Left hindlimb (tissue), 1 donor: ENCODE results near the gene RAP1GAP2.

Experiments
- DNase-seq: peaks from one replicate; pipeline ENCODE4 v3.0.0-alpha.2; 2018

The RAP1GAP2 gene

DNA sequence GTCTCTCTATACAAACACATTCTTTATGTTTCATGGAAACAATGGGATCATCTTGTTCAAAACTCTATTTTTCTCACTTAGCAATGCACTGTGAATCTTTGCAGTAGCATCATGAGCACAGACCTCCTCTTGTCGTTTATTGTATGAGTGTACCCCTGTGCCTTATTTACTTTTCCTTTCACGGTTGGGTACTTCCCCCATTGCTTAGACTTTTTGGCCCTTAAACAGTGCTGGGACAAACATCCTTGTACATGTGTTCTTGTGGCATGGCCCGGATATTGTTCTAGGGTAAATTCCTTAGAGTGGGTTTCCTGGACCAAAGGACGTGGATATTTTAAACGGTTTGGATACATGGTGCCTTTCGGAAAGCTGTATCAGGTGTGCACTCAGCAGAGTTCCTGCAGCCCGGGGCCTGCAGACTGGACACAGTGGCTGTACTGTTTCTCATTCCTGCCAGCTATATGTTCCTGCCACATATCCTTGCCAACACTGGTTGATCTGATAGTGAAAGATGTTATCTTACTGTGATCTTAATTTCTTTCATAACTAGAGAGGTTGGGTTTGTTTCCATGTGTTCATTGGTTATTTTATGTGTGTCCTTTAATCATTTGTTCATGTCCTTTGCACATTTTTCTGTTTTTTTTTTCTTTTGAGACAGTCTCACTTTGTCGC lies 156.1 kb downstream of the RAP1GAP2 start:
- DNase-seq = no peak

DNA sequence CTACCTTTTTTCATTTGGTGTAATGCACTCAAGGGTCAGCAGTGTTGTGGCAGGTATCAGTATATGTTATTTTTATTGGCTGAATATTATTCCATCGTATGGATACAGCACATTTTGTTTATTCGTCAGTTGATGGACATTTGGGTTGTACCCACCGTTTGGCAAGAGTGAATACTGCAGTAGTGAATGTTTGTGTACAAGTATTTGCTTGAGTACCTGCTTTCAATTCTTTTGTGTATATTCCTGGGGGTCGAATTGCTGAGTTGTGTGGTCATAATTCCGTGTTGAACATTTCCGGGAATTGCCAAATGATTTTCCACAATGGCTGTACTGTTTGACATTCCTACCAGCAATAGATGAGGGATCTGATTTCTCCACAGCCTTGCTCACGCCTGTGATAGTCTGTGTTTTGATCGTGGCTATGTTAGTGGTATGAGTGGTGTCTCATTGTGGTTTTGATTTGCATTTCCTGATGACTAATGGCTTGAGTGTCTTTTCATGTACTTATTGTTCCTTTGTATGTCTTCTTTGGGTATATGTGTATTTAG lies 158.7 kb downstream of the RAP1GAP2 start:
- DNase-seq = no peak

DNA sequence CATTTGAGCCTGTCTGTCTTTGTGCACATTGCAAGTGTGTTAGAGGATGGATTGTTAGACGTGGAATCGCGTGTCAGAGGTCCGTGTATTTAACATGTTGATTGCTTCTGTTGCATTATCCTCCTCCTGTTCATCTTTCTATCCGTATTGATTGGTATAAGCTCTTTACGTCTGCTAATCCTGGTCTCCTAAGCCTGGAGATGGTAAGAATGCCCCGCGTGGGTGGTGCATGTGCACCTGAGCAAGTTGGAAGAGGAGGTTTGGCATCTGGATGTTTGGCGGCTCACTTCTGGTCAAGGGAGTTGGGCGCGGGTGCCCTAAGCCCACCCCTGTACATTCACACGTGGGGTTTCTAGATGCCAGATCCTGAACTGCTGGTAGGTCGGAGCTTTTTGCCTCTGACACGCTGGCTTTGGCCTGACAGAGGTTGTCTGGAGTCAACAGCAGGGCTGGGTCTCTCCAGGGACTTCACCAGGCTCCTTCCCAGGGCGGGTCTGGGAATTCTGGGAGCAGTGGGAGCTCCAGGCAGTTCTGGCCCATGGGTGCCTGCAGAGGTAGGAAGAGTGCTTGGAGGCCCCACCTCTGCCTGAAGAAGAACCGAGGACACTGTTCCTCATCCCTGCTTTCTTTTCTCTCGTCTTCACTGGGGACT lies 159.8 kb downstream of the RAP1GAP2 start:
- DNase-seq = no peak

- DNase-seq = no peak
Observed at GRCh38 chr17:2957631-2958286, 161.5 kb downstream of the RAP1GAP2 start.

DNA sequence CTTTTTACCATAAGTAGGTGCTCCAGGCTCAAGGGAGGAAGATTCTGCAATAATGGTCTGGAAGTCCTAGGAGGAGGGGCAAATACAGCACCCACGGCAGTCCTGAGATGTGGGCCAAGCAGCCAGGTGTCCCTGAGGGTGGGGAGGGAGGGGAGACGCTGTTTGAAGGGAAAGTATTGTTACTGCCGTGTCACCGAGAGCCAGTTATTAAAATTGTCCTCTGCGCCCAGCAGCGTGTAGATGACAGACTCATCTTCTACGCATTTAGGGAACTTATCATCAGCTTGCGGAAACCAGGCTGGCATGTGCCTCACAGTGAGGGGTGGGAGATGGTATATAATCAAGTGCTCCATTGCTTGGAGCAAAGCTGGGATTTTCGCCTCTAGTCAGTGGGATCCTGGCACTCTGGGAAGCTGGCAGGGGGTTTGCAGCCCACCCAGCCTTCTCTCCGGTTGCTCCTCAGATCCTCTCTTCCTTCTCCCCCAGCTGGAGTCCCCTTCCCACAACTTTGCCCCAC lies 162.5 kb downstream of the RAP1GAP2 start:
- DNase-seq = no peak

DNA sequence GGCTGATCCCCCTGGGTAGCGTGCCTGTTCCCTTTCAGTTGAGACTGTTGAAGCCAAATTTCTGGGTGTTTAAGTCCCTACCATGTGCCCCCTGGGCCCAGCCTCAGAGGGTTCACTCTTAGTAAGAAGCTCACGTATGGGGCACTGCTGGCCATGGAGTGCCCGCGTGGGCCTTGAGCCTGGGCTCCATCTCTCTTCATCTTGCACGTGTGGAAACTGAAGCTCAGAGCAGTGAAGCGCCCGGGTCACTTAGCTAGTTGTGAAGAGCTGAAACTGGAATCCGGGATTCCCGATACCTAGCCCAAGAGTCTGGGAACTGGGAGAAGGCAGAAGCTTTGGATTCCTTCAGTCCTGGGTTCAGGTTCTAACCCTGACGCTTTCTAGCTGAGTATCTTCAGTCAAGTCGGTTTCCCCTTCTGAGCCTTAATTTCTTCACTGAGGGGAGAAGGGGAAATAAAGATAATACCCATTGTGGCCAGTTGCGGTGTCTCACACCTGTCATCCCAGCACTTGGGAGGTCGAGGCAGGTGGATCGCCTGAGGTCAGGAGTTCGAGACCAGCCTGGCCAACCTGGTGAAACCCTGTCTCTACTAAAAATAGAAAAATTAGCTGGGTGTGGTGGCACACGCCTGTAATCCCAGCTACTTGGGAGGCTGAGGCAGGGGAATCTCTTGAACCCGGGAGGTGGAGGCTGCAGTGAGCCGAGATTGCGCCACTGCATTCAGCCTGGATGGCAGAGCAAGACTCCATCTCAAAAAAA lies 163.3 kb downstream of the RAP1GAP2 start:
- no peak for DNase-seq

DNA sequence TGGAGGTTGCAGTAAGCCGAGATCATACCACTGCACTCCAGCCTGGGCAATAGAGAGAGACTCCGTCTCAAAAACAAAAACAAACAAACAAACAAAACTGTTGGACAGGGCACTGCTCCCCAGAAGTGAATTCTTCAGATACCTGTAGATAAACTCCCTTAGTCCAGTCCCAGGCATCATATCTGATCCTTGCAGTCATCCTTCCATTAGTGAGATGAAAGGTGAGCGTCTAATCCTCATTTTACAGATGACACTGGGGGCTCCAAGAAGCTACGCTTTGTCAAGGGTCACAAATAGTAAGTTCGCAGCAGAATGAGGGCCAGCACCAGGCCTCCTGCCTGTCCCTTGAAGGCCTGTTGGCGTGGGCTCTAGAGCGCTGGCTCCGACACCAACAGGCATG lies 165.2 kb downstream of the RAP1GAP2 start:
- no peak for DNase-seq

GRCh38 chr17:2962236-2962635 lies 166.0 kb downstream of the RAP1GAP2 start:
- no peak for DNase-seq

- DNase-seq = no peak
Observed at GRCh38 chr17:2962729-2963128, 166.5 kb downstream of the RAP1GAP2 start.

DNA sequence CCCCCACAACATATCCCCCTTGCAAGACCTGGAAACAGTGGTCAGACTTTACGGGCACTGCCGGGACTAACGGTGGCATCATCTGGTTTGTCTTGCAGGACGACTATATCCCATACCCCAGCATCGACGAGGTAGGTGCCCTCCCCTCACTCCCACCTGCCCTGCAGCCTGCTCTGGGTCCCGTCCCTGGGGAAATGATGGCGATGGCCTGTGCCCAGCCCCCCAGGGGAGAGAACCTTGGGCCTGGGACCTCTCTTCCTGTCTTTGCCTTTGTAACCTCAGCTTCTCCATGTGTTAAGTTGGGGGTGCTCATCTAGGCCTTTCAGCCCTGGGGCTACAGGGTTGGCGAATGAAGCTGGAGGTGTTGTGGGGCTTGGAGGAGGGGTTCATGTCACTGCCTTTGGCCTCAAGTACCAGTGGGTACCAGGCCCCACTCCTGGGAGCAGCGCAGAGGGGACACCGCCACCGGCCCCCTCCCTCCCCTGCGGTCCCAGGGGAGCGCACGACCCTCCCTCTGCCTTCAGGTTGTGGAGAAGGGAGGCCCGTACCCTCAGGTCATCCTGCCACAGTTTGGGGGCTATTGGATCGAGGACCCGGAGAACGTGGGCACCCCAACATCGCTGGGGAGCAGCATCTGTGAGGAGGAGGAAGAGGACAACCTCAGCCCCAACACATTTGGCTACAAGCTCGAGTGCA lies 167.2 kb downstream of the RAP1GAP2 start:
- no peak for DNase-seq

DNA sequence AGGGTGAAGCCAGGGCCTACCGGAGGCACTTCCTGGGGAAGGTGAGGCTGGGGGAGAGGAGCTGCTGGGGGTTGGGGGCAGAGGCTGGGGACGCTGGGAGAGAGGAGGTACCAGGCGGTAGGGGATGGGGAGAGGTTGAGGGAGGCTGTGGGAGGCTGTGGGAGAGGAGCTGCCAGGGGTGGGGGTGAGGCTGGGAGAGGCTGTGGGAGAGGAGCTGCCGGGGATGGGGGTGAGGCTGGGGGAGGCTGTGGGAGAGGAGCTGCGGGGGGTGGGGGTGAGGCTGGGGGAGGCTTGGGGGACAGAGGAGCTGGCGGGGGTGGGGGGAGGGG lies 167.8 kb downstream of the RAP1GAP2 start:
- no peak for DNase-seq

DNA sequence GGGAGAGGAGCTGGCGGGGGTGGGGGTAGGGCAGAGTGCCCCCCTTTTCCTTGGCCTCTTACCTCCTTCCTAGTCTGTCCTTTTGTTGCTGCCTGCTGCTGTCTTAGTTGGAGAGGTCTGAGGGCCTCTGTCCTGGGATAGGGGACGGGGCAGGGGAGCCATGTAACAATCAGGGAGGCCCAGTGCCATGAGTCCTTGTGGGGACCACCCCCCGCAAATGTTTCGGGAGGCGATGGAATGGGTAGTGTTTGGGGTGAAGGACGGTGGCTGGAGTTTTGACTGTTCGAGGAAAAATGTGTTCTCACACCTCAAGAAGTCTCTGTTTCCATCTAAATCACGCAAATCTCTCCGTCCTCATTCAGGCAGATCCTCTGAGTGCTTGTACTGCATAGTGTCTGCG lies 168.1 kb downstream of the RAP1GAP2 start:
- no peak for DNase-seq

- DNase-seq = no peak
Observed at GRCh38 chr17:2964831-2965230, 168.6 kb downstream of the RAP1GAP2 start.

DNA sequence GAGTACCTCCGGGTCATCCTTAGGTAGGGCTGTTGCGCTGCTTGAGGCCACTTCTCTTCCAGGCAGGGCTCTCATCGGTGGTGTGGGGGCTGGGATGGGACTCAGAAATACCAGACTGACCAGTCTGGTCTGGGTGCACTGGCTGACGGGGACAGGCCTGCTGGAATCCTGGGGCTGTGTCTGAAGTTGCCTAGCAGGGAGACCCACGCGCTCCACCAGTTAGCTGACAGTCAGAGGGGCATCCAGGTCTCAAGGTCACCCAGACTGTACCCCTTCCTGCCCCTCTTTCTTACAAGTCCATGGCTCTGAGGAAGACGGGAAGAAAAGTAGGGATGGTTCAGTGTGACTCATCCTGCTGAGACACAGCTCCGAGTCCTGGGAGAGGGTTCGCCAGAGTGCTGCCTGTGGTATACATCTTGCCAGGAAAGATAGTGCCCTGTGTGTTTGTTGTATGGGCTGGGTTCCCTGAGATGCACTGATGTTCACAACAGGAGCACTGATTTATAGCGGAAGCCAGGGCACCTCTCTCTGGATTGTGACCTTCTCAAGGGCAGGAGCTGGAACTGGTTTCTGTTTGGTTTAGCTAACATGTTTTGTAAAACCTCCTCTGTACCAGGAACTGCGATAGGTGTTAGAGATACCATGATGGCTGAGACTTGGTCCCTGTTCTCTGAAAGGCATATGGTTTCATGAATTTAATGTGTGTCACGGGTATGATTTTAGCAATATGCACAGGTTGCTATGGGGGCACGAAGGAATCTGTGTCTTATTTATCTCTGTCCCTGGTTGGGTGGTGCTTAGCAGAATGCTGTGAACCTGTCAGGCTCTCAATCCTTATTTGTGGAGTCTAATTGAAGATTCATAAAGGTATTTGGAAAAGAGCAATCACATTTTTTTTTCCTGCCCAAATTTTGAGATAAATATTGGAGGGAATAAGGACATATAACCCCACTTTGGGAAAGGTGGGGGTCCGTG lies 169.7 kb downstream of the RAP1GAP2 start:
- DNase-seq = no peak

DNA sequence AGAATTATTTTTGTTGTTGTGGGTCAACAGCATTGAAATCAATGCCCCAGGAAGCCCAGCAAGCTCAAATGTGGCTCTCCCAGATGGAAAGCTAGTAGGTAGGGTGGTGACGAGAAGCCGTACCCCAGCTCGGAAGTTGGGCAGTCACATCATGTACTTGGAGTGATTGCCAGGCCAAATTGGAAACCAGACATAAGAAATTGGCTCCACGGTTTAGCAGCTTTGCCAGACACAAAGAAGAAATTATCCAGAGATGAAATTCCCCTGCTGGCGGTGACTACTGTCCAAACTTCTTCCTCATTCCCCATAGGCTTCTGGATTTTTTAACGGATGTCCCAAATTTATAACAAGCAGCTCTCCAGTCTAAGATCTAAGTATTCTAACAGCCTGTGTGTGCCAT lies 171.3 kb downstream of the RAP1GAP2 start:
- DNase-seq = no peak

- no peak for DNase-seq
Observed at GRCh38 chr17:2971851-2972250, 175.6 kb downstream of the RAP1GAP2 start.

GRCh38 chr17:2972749-2973148 lies 176.5 kb downstream of the RAP1GAP2 start:
- no peak for DNase-seq

DNA sequence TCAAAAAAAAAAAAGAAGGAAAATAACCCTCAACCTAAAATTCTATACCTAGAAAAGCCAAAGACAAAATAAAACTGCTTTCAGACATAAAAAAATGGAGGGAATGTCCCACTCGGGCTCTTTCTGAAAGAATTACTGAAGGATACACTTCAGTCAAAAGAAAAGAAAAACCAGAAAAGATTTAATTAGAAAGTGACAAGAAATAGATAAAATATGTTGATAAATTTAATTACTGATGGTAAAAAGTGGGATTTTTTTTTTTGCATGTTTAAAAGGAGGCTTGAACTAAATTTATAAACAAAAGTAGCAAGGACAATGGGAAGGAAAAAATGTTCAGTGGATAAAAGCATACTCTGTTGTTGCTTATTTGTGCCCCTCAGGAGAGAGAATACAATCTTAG lies 178.1 kb downstream of the RAP1GAP2 start:
- no peak for DNase-seq

- no peak for DNase-seq
Observed at GRCh38 chr17:2975469-2975958, 179.3 kb downstream of the RAP1GAP2 start.

- DNase-seq = no peak
Observed at GRCh38 chr17:2977157-2977556, 180.9 kb downstream of the RAP1GAP2 start.

GRCh38 chr17:2978116-2978515 lies 181.9 kb downstream of the RAP1GAP2 start:
- no peak for DNase-seq
